NCI-H2081 (cell line): ENCODE measurements around the gene C10orf53.

Experiments used
- DNase-seq, 2 experiments: peaks; one replicate each; lab custom pipeline; 2025; lab: John Stamatoyannopoulos, UW

Gene C10orf53

GRCh38 chr10:49737474-49738201 lies 58.2 kb downstream of the C10orf53 start:
- DNase-seq: no peak

- DNase-seq: no peak
Observed at GRCh38 chr10:49738616-49739360, 59.3 kb downstream of the C10orf53 start.

GRCh38 chr10:49739426-49739825 lies 60.0 kb downstream of the C10orf53 start:
- DNase-seq: no peak

- DNase-seq: no peak
Observed at GRCh38 chr10:49740346-49741107, 61.1 kb downstream of the C10orf53 start.

GRCh38 chr10:49741108-49741995 lies 61.9 kb downstream of the C10orf53 start:
- DNase-seq: no peak

GRCh38 chr10:49742683-49743463 lies 63.4 kb downstream of the C10orf53 start:
- no peak for DNase-seq

GRCh38 chr10:49743464-49744075 lies 64.1 kb downstream of the C10orf53 start:
- no peak for DNase-seq

GRCh38 chr10:49744091-49744685 lies 64.7 kb downstream of the C10orf53 start:
- DNase-seq: no peak

GRCh38 chr10:49744924-49745605 lies 65.6 kb downstream of the C10orf53 start:
- DNase-seq: no peak

- DNase-seq: no peak
Observed at GRCh38 chr10:49745756-49746155, 66.3 kb downstream of the C10orf53 start.

- no peak for DNase-seq
Observed at GRCh38 chr10:49746626-49747302, 67.3 kb downstream of the C10orf53 start.
